ENCODE results near the gene WNT5A.

DNA sequence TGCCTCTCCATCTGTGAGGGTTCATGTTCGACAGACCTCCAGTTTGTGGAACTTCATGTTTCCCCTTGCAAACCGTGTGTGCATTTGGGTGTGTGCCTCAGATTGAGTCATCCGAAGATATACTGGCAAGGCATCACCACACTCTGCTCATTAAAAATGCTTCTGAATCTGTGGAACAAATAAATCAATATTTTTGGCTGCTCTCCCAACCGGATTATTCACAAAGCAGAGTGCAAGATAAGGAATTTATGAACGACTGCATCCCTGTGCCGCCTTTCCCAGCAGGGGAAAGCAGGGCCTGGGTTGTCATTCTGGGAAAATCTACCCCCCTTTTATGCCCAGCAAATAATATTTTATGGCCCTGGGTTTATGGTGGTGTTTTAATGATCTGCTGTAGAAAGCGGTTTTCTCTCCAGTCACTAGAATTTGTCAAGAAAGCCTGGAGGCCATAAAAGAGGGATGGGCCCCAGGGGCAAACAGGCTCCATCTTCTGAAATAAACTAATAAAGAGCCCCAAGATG, 4.2 kb upstream of the WNT5A start:
- TF ChIP-seq, protein P1, sequence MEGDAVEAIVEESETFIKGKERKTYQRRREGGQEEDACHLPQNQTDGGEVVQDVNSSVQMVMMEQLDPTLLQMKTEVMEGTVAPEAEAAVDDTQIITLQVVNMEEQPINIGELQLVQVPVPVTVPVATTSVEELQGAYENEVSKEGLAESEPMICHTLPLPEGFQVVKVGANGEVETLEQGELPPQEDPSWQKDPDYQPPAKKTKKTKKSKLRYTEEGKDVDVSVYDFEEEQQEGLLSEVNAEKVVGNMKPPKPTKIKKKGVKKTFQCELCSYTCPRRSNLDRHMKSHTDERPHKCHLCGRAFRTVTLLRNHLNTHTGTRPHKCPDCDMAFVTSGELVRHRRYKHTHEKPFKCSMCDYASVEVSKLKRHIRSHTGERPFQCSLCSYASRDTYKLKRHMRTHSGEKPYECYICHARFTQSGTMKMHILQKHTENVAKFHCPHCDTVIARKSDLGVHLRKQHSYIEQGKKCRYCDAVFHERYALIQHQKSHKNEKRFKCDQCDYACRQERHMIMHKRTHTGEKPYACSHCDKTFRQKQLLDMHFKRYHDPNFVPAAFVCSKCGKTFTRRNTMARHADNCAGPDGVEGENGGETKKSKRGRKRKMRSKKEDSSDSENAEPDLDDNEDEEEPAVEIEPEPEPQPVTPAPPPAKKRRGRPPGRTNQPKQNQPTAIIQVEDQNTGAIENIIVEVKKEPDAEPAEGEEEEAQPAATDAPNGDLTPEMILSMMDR (IDR thresholded peaks at IDR 0.05), result no peak
- TF ChIP-seq POLR2A (IDR thresholded peaks at IDR 0.05), result no peak
- no peak for TF ChIP-seq POLR2AphosphoS5 (IDR thresholded peaks at IDR 0.05)
